NCI-H2029 treated with DMSO at 0.1 percent for 48 hours (cell line): ENCODE results near the gene FRMD3.

Experiments used
- DNase-seq: peaks from one replicate; lab custom pipeline; 2025; lab: John Stamatoyannopoulos, UW

Gene FRMD3

DNA sequence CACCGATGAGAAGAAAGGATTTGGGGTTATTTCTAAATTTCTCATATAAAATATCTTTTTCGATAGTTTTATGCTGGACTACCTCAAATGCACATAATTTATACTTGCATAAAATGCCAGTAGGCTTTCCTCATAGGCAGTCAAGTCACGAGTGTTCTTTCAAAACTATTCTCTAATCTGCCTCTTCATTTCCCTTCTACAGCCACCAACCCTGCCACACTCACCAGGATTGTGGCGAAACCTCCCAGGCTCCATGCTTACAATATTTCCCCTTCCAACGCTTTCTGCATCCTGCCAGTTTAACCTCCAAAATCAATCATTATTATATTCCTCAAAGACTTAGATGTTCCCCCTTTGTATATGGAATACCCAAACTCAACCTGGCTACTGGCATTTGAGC, 65.4 kb downstream of the FRMD3 start:
- DNase-seq, result no peak

DNA sequence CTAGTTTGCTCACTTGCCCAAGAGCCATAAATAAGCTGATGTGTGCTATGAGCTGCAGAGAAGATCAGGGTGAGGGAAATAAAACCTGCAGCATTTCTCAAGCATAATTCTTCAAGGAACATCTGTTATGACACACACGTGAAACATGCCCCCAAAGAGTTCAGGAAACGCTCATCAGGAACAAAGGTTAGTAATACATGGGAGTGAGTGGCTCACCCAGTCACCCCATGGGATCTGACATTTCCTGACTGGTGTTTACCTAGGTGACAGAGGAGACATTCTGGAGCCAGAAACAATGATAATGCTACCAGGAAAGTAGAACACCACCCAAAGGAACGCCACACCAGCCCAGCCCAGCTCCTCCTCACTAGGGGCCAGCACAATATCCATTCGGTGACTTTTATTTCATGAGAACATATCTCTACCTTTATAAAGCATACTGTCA, 66.0 kb downstream of the FRMD3 start:
- DNase-seq, result peak; percentile 58

DNA sequence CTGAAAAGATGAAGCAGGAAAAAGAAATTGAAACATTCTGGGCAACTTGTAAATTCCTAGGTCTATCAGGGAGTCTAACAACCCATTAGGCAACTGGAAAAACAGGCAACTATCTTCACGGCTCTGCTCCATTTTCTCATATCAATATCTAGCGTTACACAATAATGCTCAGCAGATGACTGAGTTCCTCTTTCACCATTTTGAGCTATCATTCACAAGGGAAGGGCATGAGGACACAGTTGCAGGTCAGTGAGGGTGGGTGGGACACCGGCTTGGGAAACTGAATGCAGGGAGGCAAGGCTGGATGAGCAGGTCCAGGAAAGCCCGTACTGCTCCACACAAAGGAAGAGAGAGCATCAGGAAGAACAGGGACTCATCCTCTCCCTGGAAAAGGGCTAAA, 67.0 kb downstream of the FRMD3 start:
- DNase-seq, result no peak

DNA sequence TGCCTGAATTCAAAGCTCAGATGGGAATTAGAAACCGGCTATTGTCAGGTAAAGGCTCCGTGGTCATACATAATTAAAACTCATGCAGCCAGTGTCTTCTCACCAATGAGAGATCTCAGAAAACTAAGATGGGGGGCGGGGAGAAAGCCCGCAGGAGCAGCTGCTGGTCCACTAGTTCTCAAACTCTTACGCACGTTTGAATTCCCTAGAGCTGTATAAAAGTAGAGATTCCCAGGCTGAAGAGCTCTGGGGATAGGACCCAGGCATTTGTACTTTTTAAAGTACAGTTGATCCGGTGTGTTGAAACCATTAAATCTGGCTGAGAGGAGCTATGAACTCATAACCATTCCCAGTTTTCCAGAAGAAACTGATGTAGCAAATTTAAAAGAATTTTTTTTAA, 68.5 kb downstream of the FRMD3 start:
- no peak for DNase-seq

DNA sequence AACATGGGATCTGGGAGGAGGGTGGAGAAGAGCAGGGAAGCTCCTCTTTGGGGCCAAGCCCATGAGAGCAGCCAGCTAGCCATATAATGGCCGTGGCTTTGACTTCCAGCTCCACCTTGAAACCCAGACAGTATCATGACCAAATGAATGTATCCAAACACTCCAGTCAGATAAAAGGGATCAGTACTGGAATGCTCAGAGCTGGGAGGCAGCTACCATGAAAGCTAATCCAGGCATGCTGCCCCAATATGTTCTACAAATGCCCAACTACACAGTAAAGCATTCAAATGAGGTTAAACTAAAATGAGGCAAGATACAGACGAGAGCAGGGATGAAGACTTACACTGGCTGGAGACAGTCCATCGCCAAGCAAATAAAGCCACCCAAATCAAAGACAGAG, 69.4 kb downstream of the FRMD3 start:
- no peak for DNase-seq

DNA sequence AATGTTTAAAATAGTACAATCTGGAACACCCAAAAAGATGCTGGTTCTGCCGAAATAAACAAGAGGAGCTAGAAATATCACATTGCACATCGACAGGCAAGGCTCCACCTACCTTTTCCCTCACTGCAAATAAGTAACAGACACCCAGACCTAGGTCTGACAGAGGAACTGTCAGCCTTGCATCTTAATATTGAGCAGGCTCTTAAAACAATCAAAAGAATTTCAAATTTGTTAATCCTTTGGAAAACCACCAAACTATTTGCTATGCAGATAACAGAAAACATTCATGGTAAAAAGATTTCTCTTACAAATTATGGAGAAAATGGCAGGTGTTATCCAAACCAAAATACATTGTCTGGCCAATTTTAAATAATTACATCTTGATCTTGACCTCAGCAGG, 71.3 kb downstream of the FRMD3 start:
- DNase-seq, result no peak

DNA sequence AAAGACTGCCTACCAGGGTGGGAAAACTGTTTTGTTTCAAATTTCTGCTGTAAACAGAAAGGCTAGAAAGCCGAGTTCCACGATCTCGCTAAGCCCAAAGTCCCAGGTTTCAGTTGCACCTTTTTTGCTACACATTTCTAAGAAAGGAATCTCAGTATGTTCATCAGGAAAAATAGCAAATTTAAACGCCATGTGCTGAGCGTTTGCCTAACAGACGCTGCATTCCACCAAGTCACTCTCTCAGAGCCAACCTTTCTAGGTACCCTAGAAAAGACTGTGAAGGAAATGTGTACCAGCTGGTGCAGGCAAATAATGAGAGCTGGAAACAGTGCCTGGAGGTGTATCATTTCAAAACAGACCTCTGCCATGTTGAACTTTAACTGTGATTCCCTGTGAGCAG, 71.8 kb downstream of the FRMD3 start:
- no peak for DNase-seq

DNA sequence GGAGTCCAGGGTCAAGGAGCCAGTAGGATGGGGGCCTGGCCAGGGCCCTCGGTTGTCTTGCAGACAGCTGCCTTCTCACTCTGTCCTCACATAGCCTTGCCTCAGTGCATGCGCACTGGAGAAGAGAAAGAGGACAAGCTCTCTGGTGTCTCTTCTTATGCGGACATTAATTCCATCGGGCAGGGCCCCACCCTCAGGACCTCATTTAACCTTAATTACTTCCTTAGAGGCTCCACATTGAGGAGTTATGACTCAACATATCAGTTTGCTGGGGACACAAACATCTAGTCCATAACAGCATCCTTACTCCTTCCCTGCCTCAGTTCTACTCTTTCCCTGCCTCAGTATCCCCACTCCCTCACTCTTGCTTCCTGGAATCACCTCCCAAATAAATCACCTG, 78.4 kb downstream of the FRMD3 start:
- DNase-seq, result no peak

DNA sequence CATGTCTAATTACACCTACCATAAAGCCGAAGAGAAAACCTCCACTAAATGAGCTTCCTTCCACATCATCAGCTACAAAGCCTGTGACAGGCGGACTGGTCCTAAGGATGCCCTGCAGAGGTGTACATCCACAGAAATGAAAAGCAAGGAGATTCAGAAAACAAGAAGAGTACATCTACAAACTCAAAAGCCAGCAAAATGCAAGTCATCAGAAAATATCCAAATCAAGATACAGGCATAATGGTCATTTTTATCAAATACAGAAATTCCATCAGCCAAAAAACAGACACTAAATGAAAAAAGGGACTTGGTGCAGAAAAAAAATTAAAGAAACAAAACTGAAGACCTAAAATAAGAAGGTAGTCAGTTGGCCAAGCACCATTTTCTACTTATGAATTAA, 79.7 kb downstream of the FRMD3 start:
- no peak for DNase-seq

DNA sequence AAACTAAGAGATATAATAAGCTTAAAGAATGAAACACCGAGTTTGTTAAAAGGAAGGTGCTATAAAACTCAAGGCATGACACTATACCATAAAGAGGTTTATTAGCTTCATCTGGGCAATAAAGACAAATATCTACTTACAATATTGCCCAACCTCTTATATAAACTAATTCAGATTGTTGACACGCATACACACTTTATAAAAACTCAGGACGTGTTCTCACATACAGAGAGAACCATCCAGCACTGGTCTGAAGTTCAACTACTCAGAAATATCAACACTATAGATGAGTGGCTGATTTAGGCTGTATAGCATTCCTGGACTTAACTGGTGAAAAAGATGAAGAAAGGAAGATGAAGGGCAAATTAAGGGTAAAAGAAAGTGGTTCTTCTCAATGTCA, 81.2 kb downstream of the FRMD3 start:
- no peak for DNase-seq

DNA sequence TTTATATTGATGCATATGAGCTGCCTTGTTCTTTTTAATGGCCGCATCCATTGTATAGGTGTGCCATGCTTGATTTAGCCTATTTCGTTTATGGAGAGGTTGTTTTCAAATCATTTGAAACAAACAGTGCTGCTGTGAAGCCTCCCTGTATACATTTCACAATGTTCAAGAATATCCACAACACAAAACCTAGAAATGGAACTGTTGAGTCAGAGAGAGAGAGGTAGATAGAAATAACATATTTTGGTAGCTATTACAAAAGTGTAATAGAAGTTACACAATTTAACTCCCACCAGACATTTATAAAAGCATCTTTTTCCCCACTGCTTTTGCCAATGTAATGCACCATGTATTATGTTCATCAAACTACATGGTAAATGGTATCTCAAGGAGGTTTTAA, 82.0 kb downstream of the FRMD3 start:
- no peak for DNase-seq

DNA sequence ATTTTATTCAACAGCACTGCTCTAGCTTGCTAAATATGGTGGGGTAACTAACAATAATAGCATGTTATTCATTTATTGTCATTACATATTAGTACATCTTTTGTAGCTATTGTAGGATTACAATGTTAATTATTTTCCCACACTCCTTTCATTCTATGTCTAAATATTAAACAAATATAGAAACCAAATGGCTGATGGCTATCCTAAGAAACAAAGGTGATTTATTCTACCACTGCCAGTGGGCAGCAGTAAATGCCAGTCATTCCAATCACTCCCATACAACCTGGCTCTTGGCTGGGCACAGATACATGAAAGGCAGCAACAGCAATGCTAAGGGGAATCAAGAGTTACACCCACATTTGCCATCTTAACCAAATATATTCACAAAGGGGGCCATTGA, 84.1 kb downstream of the FRMD3 start:
- no peak for DNase-seq

DNA sequence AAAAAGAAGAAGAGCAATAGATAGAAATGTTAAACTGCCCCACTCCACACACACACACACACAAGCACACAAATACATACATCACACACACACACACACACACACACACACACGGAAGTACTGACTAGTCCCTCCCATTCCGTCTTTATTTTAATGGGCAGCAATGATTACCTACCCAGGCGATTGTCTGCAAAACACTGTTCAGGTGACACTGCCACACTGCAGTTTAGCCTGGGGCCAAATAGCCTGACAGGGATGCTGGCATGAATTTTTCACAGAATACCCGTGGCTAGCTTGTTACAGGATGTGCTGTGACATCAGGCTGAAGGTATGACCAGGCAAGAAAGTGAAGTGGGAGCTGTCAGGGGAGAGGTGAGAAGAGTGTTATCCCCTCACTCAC, 86.9 kb downstream of the FRMD3 start:
- no peak for DNase-seq

DNA sequence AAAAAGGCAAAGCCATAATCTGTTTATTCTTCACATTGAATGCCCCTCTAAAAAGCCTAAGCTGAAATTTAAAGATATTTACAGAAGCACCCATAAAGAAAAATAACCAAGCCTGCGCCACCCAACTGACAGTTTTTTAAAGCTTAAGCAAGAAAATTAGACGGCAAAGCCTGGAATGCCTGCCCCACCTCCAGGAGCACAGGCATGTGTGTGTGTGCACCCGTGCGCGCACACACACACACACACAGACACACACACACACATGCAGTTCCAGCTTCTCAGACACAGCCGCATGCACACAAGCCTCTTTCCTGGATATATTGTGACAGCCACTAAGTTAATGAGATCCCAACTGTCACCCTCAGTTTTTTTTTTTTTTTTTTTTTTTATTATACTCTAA, 88.2 kb downstream of the FRMD3 start:
- DNase-seq, result no peak

DNA sequence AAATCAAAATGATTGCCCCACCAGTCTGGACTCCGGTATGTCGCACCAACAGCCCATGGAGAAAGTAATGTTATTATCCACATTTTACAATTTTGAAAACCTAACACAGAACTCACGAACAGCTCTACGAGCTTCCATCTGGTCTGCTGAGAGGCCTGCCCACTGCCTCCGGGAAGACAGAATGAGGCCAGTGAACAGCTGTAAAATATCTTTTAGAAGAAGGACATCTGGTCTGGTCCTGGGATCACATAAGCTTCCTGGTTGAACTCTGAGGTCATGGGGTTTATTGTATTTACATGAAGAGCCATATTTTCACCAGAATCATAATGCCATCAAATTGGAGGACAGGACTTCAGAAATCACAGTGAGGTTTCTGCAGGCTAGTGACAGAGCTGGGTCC, 89.0 kb downstream of the FRMD3 start:
- DNase-seq, result no peak

DNA sequence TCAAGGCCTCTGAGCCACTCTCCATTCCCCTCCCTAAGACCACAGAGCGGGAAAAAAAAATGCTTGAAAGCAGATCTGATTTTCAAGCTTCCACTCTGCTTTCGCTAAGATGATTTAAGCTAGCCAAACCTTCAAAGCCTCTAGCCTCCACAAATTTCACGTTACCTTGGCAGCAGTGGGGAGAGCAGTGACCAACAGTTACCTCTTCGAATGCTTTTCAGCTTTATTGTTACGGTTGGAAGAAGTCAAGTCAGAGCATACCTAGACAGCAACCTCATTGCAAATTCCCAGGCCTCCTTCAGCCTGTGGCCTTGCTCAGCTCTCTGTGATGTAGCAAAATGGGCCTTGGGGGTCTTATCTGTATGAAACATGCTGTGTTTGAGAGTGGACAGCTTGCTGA, 89.6 kb downstream of the FRMD3 start:
- no peak for DNase-seq

DNA sequence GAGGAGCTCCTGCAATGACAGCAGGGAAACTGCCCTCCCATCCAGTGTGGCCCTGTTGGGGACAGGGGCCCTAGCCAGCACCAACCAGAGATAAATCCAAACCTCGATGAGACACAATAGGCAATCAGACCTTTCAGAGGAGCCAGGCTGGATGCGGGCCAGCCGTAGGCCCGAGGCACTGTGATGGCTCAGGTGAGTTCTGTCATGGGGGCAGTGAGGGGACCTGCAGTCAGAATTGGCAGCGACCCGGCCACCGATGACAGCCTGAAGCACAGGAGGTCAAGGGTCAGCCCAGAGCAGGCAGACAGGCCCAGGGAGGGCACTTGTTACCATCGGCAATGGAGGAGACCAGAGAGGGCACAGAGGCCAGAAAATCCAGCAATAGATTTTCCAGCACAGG, 90.8 kb downstream of the FRMD3 start:
- DNase-seq, result no peak

DNA sequence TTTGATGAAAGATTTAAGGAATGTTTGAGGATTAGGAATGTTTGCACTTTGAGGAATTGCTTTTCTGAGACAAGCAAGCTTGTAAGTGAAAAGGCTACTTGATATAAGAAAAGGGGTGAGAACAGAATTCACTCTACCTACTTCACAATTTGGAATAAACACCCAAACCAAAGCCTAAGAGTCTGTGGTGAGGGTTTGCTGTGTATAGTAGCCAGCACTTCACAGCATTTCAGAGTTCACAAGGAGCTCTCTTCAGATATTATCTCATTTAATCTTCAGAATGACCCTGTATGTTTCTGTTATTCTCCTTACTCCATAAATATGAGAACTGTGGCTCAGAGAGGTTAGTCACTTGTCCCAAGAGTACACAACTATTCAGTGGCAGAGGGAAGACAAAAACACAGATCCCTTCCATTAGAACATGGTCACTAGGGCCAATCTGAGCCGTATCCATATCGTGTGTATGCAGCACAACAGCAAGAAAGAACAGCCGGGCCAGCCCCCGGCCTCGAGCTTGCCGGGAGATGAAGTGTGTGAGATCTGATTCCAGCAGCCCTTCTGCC, 92.4 kb downstream of the FRMD3 start:
- no peak for DNase-seq

DNA sequence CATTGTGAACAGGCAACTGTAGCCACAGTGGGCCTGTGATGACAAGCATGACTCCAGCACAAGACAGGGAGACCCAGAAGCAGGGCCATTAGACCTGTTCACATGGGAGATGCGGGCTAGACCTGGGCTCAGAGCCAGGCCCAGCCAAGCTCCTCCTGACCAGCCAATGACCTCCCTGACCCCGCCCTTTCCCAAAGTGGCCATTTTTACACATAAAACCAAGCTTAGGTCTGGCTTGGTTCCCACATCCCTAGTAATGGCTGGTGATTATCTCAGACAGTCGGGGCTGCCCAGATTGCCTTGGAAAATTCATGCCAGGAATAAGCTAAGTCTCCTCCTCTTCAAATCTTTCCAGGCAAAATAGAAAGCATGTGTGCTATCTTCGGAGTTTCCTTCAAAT, 94.1 kb downstream of the FRMD3 start:
- no peak for DNase-seq

DNA sequence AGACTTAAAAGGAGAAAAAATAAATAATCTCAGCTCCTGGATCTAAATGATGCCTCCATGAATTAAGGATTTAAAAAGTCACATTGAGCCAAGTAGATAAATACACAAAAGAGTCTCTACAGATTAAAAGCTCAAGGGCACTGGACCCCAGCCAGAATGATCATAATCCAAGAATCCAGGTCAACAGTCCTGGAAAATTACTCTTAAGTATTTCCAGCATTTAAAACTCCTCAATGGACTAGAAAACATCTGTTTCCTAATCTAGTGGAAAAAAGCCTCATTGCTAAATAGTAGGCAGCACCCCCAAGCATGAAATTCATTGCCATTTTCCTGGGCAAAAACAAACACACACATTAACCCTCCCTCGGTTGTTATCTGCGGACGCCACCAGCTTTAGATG, 96.8 kb downstream of the FRMD3 start:
- DNase-seq, result no peak

DNA sequence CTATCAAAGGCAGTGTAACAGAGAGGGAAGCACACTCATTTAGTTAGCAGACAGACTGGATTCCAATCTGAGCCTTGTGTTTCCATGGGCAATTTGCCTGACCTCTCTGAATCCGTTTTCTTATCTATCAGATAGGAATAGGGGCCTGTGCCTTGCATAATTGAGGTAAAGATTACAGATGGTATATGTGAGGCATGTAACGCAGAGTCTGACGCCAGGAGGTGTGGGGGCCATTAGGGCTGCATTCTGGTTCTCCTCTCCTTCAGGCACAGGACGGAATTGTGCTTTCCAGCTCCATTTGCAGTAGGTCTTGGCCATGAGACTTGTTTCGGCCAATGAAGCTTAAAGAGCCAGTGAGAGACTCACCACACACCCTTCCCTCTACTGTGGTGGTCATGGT, 97.6 kb downstream of the FRMD3 start:
- DNase-seq, result no peak

DNA sequence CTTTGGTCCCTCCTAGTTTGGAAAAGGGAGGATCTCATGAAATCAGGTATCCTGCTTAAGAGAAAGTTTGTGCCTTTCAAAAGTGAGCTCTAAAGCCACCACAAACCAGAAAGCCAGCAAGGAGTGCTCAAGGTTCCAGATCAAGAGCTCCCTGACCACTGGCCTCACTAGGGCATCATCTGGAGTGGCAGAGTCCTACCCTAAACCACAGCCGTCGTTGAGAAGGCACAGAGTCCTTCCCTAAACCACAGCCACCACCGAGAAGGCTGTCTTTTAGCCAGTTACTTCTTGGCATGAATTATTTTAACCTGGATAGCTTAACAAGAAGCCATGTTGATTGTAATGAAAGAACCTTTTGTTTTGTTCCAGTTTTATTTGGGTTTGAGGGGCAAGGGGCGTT, 102.9 kb downstream of the FRMD3 start:
- DNase-seq, result no peak

DNA sequence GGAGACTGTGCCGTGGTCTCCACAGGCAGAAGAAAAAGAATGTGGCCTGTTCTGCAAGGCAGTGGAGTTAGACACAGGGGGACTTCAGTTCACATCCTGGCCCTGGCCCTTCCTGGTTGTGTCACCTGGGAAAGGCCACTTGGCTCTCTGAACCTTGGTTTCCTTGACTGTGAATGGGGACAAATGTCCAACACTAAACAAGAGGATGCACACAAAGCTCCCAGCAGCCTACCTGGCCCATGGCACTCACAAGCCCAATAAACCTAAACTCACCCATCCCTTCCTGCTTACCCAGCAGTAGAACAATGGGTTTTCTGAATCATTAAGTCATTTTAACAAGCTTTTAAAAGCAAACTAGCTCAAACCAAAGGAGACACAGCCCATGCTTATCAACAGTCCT, 103.9 kb downstream of the FRMD3 start:
- no peak for DNase-seq

DNA sequence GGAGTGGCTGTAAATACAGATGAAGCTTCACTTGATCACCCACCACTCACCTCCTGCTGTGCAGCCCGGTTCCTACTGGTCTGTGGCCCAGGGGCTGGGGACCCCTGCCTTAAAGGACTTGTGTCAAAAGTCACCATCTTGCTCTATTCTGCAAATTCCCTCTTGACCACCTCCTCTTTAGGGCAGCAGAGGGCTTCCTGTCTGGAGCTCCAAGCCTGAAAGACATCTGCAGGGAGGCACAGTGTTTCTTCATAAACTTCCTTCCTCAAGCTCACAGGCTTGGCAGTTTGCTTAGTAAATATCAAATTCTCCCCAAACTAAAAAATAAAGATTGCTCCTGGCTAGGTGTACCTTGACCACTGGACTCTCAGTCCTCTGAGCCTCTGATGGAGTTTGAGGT, 104.4 kb downstream of the FRMD3 start:
- no peak for DNase-seq
